Measurements from ENCODE around the gene SLC9A9.

The SLC9A9 gene

GRCh38 chr3:143278721-143279120 is 569.5 kb downstream of the SLC9A9 start:
- no peak for ATAC-seq

DNA sequence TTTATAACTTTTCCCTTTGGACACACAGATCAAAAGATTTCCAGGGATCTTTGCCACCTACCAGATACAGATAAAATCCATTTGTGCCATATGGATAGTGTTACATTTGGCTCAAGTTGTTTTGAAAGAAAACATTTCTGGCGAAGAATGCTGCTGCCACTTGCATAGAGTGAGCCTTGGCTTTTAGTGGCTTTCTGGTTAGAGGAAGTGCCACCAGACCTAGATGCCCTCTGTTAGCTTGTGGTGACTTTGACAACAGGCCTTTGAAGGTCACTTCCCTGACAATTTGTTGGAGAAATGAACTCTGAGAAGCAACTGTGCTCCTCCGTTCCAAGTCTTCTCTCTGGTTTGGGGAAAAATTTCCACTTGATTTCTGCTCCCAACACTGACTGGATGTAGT is 570.7 kb downstream of the SLC9A9 start:
- no peak for ATAC-seq
- TF ChIP-seq ZFP30 (CRISPR knock-in tag; IDR thresholded peaks at IDR 0.05) (no peak), ZFP3 (CRISPR knock-in tag; IDR thresholded peaks at IDR 0.05) (no peak)

More at GRCh38 chr3:143278721-143279120, 569.5 kb downstream of the SLC9A9 start:
- TF ChIP-seq RARB (CRISPR knock-in tag; IDR thresholded peaks at IDR 0.05) (no peak), CSDC2 (CRISPR knock-in tag; IDR thresholded peaks at IDR 0.05) (no peak), ZC3H10 (CRISPR knock-in tag; IDR thresholded peaks at IDR 0.05) (no peak), ZNF565 (CRISPR knock-in tag; conservative IDR thresholded peaks at IDR 0.05; ENCODE audit: low read depth) (no peak), ZNF8 (CRISPR knock-in tag; IDR thresholded peaks at IDR 0.05) (no peak), TSHZ2 (CRISPR knock-in tag; IDR thresholded peaks at IDR 0.05) (no peak), ZNF70 (CRISPR knock-in tag; IDR thresholded peaks at IDR 0.05) (no peak), CREB5 (CRISPR knock-in tag; IDR thresholded peaks at IDR 0.05; ENCODE audit: low read depth) (no peak), TOX (CRISPR knock-in tag; IDR thresholded peaks at IDR 0.05; ENCODE audit: borderline replicate concordance) (no peak), SNAI2 (CRISPR knock-in tag; IDR thresholded peaks at IDR 0.05) (no peak)
- TF ChIP-seq, protein P1, sequence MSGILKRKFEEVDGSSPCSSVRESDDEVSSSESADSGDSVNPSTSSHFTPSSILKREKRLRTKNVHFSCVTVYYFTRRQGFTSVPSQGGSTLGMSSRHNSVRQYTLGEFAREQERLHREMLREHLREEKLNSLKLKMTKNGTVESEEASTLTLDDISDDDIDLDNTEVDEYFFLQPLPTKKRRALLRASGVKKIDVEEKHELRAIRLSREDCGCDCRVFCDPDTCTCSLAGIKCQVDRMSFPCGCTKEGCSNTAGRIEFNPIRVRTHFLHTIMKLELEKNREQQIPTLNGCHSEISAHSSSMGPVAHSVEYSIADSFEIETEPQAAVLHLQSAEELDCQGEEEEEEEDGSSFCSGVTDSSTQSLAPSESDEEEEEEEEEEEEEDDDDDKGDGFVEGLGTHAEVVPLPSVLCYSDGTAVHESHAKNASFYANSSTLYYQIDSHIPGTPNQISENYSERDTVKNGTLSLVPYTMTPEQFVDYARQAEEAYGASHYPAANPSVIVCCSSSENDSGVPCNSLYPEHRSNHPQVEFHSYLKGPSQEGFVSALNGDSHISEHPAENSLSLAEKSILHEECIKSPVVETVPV (CRISPR knock-in tag; IDR thresholded peaks at IDR 0.05): no peak
- TF ChIP-seq, protein P2, sequence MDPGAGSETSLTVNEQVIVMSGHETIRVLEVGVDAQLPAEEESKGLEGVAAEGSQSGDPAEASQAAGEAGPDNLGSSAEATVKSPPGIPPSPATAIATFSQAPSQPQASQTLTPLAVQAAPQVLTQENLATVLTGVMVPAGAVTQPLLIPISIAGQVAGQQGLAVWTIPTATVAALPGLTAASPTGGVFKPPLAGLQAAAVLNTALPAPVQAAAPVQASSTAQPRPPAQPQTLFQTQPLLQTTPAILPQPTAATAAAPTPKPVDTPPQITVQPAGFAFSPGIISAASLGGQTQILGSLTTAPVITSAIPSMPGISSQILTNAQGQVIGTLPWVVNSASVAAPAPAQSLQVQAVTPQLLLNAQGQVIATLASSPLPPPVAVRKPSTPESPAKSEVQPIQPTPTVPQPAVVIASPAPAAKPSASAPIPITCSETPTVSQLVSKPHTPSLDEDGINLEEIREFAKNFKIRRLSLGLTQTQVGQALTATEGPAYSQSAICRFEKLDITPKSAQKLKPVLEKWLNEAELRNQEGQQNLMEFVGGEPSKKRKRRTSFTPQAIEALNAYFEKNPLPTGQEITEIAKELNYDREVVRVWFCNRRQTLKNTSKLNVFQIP (CRISPR knock-in tag; IDR thresholded peaks at IDR 0.05; ENCODE audit: borderline replicate concordance, low read depth): no peak

GRCh38 chr3:143276592-143276991 is 571.7 kb downstream of the SLC9A9 start:
- TF ChIP-seq TCF4 (CRISPR knock-in tag; IDR thresholded peaks at IDR 0.05; ENCODE audit: borderline replicate concordance) (no peak), ZNF565 (CRISPR knock-in tag; conservative IDR thresholded peaks at IDR 0.05; ENCODE audit: low read depth) (no peak), TSHZ2 (CRISPR knock-in tag; IDR thresholded peaks at IDR 0.05) (no peak), GLIS3 (CRISPR knock-in tag; IDR thresholded peaks at IDR 0.05) (no peak), RARB (CRISPR knock-in tag; IDR thresholded peaks at IDR 0.05) (no peak), OSR1 (CRISPR knock-in tag; IDR thresholded peaks at IDR 0.05) (no peak), ARNTL (CRISPR knock-in tag; IDR thresholded peaks at IDR 0.05; ENCODE audit: borderline replicate concordance, low read depth) (no peak), ZC3H10 (CRISPR knock-in tag; IDR thresholded peaks at IDR 0.05) (no peak), BACH2 (CRISPR knock-in tag; IDR thresholded peaks at IDR 0.05; ENCODE audit: borderline replicate concordance) (no peak)
- ATAC-seq: no peak
